ENCODE measurements around the gene LPA.
"Not testable (repeated sequence)": the region's sequence is repeated elsewhere in the genome, so short reads cannot be mapped to it uniquely, and the experiment has no call there.

The LPA gene

GRCh38 chr6:160664198-160664597 lies at the start of gene LPA:
LPA (minus strand) TSS chr6:160664275; CDS start chr6:160664214, 61 bp downstream.
- DNase-seq (ENCODE audit: low read depth, low spot score): not testable (repeated sequence)

- DNase-seq (ENCODE audit: low read depth, low spot score): not testable (repeated sequence)
Observed at GRCh38 chr6:160708993-160709392, 44.9 kb upstream of the LPA start.

- DNase-seq (ENCODE audit: low read depth, low spot score): not testable (repeated sequence)
Observed at GRCh38 chr6:160704688-160705087, 40.6 kb upstream of the LPA start.

GRCh38 chr6:160701918-160702680 lies 38.0 kb upstream of the LPA start, which contains the start of gene PLG:
PLG (plus strand) TSS chr6:160702244; CDS start chr6:160702305, 61 bp downstream.
- DNase-seq (ENCODE audit: low read depth, low spot score): not testable (repeated sequence)

- DNase-seq (ENCODE audit: low read depth, low spot score): no peak
Observed at GRCh38 chr6:160697826-160698225, 33.8 kb upstream of the LPA start.

GRCh38 chr6:160696884-160697283 lies 32.8 kb upstream of the LPA start:
- DNase-seq (ENCODE audit: low read depth, low spot score): not testable (repeated sequence)

- not testable (repeated sequence) for DNase-seq (ENCODE audit: low read depth, low spot score)
Observed at GRCh38 chr6:160695622-160696021, 31.5 kb upstream of the LPA start.

GRCh38 chr6:160695025-160695424 lies 30.9 kb upstream of the LPA start:
- DNase-seq (ENCODE audit: low read depth, low spot score): not testable (repeated sequence)

GRCh38 chr6:160692369-160692959 lies 28.4 kb upstream of the LPA start:
- no peak for DNase-seq (ENCODE audit: low read depth, low spot score)

GRCh38 chr6:160691617-160692016 lies 27.5 kb upstream of the LPA start:
- no peak for DNase-seq (ENCODE audit: low read depth, low spot score)

- no peak for DNase-seq (ENCODE audit: low read depth, low spot score)
Observed at GRCh38 chr6:160690458-160690857, 26.4 kb upstream of the LPA start.

GRCh38 chr6:160685762-160686450 lies 21.8 kb upstream of the LPA start:
- peak; percentile 36 for DNase-seq (ENCODE audit: low read depth, low spot score)

GRCh38 chr6:160685101-160685761 lies 21.2 kb upstream of the LPA start:
- not testable (repeated sequence) for DNase-seq (ENCODE audit: low read depth, low spot score)

GRCh38 chr6:160679402-160679769 lies 15.3 kb upstream of the LPA start:
- DNase-seq (ENCODE audit: low read depth, low spot score): no peak

- DNase-seq (ENCODE audit: low read depth, low spot score): no peak
Observed at GRCh38 chr6:160678744-160679401, 14.8 kb upstream of the LPA start.

- no peak for DNase-seq (ENCODE audit: low read depth, low spot score)
Observed at GRCh38 chr6:160678230-160678629, 14.2 kb upstream of the LPA start.

- DNase-seq (ENCODE audit: low read depth, low spot score): not testable (repeated sequence)
Observed at GRCh38 chr6:160676418-160676817, 12.3 kb upstream of the LPA start.

GRCh38 chr6:160668589-160668988 lies 4.5 kb upstream of the LPA start:
- DNase-seq (ENCODE audit: low read depth, low spot score): no peak

GRCh38 chr6:160667639-160668481 lies 3.8 kb upstream of the LPA start:
- DNase-seq (ENCODE audit: low read depth, low spot score): peak; percentile 63

- no peak for DNase-seq (ENCODE audit: low read depth, low spot score)
Observed at GRCh38 chr6:160662842-160663241, 1.2 kb downstream of the LPA start.
